Activated T-cell treated with anti-CD3 and anti-CD28 coated beads for 1 hour (primary cell): Measurements from ENCODE around the gene CCL23.
"Not testable (repeated sequence)": the region's sequence is repeated elsewhere in the genome, so short reads cannot be mapped to it uniquely, and the experiment has no call there.

Experiments used
- DNase-seq: peaks from one replicate; pipeline ENCODE4 v3.0.0-alpha.2; 2020; ENCODE audit warnings: low read depth

Gene CCL23

DNA sequence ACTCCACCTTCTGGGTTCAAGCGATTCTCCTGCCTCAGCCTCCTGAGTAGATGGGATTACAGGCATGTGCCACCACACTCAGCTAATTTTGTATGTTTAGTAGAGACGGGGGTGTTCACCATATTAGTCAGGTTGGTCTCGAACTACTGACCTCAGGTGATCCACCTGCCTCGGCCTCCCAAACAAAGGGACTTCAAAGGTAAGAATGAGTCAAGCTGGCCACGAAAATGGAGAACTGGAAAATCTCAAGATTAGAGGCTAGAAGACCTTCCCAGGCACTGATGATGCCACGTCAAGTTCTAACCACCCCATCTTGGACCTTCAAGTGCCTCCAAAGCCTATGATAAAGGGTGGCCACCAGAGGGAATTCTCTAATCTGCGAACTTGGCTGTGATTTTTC is 15.1 kb downstream of the CCL23 start:
- DNase-seq: no peak

DNA sequence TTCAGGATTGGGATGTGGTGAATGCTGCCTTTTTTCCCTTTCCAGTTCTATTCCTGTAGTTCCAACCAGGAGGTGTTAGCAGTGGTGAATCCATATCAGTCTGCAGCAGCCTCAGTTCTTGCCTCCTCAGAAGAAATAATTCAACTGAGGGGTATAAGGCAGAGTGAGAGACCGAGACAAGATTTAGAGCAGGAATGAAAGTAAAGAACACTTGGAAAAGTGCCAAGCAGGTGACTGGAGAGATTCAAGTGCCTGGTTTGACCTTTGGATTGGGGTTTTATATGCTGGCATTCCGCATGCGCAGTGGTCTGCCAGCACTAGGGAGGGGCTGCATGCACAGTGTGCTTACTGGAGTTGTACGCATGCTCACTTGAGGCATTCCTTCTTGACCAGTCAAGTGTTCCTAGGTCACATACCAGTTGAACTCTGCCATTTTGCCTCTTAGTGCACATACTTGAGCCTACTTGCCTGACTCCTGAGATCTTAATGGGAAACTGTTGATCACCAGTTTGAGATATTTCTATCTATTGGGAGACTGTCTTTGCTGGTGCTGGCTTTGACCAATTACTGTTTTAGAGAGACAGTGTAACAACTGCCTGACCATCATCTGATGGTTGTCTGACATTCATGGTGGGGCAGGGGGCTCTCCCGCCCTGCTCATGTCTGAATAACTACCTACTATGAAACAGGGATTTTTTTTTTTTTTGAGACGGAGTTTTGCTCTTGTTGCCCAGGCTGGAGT is 15.7 kb downstream of the CCL23 start:
- no peak for DNase-seq

DNA sequence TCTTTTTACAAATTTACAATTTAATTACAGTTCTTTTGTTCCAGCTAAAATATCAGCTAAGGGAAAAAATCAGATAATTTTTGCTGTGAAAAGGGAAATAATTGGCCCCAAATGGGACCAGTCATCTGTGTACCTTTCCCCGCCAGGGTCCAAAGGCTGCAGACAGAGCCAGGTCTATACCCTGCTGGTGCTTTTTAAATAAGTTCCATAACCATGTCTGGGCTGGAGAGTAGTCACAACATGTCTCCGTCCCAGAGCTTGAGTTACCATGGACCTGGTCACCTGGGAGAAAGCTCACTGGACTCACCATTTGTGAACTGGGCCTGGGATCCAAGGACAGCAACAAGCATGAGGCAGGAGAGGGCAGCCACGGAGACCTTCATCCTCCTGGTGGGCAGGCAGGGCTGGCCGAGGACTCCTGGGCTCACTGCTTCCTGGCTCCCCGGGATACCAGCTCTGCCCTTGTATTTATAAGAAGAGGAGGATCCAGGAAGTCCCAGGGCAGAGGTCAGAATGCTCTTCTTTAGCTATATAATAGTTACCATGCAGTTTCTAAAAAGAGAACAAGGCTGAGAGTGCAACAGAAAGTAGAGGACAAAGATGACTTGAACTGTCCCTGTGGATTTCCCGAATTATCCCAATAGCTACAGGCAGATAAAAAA is 16.5 kb downstream of the CCL23 start, which contains the start of gene CCL15:
CCL15 (minus strand) TSS at position 444 of the 662 bp plus-strand sequence; CDS start at position 383, 61 bp downstream.
- no peak for DNase-seq

DNA sequence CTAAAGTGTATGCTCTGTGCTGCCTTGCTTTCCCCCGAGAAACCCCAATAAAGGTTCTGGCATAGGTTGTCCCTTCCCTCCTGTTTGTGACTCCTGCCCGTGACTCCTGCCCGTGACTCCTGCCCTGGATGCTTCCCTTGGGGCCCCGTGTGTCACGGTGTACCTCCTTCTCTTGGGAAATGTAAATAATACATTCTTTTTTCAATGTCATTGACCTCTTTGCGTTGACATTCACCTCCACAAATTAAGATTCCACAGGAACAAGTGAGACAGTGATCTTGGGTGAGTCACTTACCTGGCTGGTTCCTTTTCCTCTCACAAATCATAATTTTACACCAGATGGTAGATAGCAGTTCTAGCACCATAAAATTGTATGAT is 17.1 kb downstream of the CCL23 start:
- DNase-seq: no peak

DNA sequence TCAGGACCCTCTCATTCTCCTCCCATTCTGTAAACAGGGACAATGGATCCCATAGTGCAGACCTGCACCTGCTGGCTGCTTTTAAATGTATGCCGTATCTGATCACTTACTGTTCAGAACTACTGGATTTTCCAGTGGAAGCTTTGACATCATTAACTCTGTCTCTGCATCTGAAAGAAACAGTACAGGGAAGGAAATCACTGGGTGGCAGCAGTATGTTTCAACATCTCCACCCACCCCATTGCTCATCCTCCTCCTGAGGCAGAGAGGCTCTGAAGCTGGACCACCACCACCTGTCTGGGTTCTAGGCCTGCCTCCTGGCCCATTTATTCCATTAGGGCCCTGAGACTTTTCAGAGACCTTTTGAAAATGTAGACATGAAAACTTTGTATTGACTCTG is 19.0 kb downstream of the CCL23 start:
- DNase-seq: no peak

DNA sequence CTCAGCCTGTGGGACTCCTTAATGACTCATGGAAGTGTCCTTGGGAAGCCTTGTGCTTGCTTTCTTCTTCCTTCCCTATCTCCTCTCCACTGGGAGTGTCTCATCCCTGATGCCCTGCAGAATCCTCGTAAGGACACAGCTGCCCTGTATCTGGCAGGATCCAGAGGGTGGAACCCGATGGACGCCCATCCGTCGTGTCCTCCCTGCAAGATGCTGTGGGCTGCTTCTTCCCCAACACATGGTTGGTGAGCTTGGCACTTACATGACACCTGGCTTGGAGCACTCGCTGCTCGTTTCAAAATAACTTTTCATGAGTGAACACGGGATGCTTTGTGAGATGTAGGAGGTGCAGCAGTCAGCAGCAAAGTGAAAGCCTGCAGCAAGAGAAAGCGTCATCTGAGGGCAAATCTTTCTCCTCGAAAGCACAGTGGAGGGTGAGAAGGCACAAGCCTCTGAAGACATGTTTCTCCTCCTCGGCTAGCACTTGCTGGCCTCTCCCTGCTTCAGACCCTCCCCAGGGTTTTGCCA is 19.7 kb downstream of the CCL23 start:
- no peak for DNase-seq

DNA sequence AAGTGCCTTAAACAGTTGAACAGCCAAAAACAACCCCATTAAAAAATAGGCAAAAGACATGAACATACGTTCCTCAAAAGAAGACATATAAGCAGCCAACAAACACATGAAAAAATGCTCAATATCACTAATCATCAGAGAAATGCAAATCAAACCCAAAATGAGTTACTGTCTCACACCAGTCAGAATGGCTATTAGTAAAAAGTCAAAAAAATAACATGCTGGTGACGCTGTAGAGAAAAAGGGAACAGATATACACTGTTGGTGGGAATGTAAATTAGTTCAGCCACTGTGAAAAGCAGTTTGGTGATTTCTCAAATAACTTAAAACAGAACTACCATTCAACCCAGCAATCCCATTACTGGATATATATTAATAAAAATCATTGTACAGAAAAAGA is 22.4 kb downstream of the CCL23 start:
- not testable (repeated sequence) for DNase-seq

DNA sequence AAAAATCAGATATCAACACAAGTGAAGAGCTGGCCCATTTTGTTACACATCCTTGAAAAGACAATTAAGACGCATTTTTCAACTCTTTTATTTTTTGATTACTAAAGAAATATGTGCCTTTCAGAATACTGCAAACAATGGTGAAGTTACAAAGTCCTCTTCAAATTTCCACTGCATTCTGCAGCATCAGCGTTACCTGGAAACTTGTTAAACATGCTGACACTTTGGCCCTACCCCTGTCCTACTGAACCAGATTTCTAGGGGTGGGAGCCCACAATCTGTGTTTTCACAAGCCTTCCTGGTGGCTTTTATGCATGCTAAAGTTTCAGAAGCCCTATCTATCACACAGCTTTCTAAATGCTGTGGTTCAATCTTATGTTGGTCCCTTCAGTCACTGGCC is 26.7 kb downstream of the CCL23 start:
- DNase-seq: no peak

DNA sequence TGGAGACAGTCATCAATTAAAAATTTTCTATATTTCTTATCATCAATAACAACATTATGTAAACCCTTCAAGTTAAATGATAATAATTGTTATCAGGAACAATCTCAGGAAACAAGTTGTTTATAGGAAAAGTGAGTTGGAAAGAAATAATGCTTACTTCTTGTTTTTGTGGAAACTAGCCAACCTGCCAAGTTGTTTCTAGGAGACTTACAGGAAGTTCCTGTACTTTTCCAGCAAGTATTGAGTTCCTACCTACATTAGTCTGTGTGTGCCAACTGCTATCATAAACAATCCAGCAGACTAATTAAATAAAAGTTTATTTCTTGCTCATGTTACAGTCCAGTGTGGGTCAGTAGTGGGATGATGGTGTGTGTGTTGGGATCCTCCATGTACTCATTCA is 29.6 kb downstream of the CCL23 start:
- DNase-seq: no peak

DNA sequence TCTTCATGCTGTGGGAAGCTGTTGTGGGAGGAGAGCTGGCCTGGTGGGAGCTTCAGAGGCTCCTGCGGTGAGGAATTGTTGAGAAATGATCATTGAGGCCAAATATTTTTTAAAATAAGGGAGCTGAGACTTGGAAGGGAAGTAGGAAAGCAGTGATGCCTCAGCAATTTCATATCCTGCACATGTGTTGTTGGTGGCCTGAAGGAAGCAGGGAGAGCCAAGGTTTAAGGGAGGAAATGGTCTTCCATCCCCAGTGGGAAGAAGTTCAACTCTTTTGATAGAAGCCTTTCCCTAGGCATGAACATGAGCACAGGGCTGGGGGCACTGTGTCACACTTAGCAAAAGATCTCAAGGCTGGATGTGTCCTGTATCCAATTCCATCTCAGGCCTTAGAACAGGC is 31.1 kb downstream of the CCL23 start, which contains the start of gene CCL14:
CCL14 (minus strand) TSS at position 87 of the 400 bp plus-strand sequence; CDS start at position 7, 80 bp downstream.
- no peak for DNase-seq

DNA sequence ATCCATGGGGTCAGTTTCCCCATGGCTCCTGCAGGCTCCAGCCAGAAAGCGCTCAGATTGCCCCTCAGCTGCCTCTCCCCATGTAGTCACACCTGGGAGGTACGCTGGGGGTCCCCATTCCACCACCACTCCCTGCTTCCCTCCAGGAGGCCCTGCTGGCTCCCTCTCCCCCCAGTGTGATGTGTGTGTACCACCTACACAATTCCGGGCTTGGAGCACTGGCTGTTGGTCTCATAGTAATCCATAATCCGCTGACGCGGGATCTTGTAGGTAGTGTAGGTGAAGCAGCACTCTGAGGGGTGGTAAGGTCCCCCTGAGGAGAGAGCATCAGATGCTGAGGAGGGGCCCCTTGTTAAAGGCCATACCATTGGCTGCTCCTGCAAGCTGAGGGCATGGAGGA is 33.6 kb downstream of the CCL23 start:
- no peak for DNase-seq

DNA sequence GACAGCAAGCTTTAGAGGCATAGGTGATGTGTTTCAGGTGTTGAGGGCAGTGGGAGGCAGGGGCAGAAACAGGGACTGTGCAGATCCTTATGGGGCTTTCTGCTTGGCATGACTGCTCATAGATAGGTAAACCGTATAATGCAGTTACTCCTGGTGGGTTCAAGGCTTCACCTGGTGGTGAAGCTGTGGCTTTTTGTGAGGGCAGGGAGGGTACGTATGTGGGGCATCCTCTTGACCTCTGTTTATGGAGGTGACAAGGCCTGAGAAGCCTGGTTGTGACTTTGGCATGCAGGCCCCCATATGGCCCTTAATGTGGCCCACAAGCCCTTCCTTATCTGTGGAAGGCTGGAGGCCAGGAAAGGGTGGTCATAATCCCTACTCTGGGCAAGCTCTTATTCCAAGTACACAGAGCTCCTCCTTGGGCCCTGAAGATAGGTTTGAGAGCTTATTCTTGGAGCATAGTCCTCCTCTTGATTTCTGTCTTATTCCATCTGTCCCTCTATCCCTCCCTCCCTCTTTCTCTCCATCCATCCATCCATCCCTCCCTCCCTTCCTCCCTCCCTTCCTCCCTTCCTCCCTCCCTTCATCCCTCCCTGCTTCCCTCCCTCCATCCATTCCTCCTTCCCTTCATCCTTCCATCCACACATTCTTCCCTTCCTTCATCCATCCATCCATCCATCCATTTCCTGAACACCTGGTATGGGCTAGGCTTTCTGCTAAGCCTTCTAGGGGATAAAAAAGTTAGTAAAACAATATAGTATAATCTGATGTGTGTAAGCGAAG is 35.2 kb downstream of the CCL23 start:
- no peak for DNase-seq

DNA sequence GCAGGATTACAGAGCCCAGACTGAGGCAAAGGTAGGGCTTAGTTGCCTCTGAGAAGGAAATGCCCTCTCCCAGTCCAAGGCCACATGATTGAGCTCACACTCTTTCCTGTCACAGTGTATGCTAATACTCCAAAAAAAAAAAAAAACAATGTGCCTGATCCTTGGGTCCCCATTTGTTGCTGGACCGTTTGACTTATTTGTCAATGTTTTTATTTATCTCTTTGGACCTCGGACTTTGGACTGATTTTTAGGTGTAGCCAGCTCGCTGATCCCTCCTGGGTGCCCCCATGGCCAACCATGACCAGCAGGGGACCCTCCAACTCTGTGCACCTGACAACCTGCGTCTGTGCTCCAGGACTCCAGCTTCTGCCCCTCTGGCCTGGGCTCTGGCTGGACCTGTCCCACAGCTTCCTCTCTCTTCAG is 35.9 kb downstream of the CCL23 start:
- DNase-seq: no peak

DNA sequence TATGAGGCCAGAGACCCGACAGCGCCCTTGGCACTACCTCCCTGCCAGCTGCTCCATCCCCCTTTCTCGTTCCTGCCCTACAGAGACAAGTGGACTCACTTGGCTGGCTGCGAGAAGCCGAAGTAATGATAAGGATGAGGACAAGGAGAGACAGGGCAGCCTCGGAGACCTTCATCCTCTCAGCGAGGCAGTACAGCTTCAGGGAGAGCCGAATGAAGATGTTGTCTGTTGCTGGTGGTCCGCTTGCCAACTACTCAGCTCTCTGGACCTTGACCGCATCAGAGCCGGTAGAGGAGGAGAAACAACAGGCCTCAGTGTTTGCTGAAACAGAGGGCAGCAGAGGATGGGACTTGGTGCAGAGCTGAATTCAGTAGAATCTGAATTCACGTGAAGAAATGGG is 36.5 kb downstream of the CCL23 start, which contains the start of gene CCL16:
CCL16 (minus strand) TSS at position 252 of the 400 bp plus-strand sequence; CDS start at position 175, 77 bp downstream.
- no peak for DNase-seq

DNA sequence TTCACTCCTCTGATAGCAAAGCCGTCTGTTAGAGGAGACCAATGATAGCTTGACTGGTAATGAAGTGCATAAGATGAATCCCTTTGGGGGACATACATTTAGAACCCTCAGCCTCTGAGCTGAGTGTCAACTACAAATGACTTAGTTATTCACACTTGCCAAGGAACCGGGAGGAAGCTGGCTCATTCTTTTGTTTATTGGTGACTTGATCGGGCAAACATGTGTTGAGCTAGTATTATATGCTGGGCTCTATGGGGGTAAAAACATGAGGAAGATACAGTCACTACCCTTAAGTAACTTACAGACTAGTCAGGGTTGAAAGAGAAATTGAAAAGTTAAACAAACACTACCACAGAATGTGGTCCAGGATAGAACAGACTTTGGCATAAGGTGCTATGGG is 39.4 kb downstream of the CCL23 start:
- no peak for DNase-seq

DNA sequence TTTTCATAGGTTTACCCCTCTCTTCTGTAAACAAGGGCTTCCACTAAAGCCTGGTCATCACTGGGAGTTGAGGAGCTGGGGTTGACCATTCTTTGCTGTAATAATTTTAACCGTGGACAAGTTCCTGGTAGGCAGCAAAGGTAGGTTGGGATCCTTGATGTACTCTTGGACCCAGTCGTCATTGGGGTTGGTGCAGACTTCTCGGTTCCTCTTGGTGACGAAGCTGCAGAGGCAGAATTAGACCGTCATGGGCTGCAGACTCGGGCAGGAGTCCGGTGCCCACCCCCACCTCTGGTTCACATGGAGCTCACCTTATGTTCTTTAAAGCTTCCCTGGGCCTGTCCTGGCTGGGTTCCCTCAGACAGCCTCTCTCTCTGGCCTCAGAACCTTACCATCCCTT is 40.3 kb downstream of the CCL23 start:
- DNase-seq: no peak

DNA sequence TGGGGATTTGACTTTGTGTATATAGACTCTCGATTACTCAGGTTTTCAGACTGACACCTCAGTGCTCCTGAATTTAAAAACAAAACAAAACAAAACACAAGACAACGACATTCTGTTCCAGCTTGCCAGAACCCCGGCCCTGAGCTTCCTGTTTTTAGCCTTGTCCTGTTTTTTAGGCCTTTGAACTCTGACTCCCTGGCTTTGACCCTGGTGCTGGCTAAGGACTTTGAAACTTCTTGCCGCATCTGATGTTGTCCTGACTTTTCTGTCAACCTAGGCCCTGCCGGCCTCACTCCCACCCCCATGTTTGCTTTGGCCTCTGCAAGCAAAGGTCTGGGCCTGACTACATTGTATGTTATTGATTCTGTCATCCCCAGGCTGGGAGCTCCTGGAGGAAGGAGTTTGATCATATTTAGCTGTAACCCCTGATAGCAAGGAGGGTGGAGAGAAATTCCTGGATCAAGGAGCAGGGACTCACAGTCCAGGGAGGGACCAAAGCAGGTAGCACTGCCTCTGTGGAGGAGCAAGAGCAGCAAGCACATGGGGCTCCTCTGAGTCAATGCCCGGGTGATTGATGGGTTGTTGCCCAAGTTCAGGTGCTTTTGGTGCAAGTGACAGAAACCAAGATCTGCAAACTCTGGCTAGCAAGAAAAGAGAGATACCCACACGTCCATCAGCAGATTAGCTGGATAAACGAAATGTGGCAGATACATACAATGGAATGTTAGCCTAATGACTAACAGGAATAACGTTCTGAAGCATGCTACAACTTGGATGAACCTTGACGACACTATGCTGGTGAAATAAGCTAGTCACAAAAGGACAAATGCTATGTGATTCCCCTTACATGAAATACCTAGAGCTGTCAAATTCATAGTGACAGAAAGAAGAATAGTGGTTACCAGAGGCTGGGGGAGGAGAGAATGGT is 44.2 kb downstream of the CCL23 start:
- no peak for DNase-seq

DNA sequence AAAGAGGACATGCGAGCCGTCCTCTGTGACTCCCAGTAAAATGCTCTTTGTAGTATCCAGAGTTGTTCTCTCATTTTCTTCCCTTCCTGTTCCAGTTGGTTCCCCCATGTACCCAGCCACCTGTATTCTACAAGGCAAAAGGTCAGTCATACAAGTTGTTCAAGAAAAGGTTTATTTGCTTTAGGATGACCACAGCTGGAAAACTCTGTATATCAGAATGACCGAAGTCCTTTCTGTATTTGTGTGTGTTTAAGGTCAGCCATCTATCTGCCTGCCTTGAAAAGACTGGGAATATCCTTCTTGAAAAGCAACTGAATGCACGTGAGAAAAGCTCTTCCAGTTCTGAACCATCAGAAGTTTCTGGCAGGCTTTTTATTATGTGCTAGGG is 44.8 kb downstream of the CCL23 start:
- no peak for DNase-seq

DNA sequence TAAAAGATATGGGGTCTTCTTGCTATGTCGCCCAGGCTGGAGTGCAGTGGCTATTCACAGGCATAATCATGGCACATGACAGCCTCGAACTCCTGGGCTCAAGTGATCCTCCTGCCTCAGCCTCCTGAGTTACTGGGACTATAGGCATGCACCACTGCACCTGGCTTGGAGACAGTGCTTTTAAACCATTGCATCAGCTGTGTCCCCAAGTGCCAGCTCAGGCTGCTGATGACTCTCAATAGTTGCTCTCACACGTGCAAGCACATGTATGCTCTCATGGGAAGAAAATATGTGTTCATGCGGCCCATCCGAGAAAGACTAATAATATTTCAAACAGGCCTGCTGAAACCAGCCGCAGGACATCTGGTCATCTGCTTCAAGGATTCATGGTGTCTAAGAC is 45.2 kb downstream of the CCL23 start:
- DNase-seq: no peak

DNA sequence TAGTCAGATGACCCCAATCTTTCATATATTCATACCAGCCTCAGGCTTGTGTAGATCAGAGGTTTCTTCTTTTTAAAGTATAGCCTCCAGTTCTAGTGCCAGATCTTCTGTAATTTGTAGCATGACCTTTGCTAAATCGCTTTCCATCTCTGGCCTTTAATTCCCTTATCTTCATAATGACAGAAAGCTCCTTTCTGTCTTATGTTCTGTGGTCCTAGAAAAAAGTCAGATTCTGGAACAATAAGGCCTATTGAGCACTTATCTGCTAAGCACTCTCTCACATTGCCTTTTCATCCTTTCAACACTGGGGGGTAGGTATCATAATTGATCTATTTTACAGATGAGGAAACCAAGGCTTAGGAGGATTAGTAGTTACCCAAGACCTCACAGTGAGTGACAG is 45.7 kb downstream of the CCL23 start:
- no peak for DNase-seq
